ENCODE measurements around the gene HMGN3. TPM values are rescaled to one million over a fixed set of nuclear protein-coding genes. Genes with fewer than 3 reads are reported as not detected.

Gene HMGN3
- total RNA-seq, 1 donor from 2014 or later: 42.5 TPM

- H3K4me1 ChIP-seq: no peaks in the 10 kb centered on the region
- no peaks in the 10 kb centered on the region for H3K27me3 ChIP-seq
- TF ChIP-seq POLR2AphosphoS5 (IDR thresholded peaks at IDR 0.05; ENCODE audit: insufficient read depth in 1 of 2, low read depth in 1 of 2) (no peak), POLR2A (IDR thresholded peaks at IDR 0.05) (no peak), CTCF (IDR thresholded peaks at IDR 0.05) (no peak)
- H3K9me3 ChIP-seq: no peaks in the 10 kb centered on the region
- H3K27ac ChIP-seq: no peak overlapping the region
- intact Hi-C loops (cut with DNase I): no loop called here
- H3K36me3 ChIP-seq: no peaks in the 10 kb centered on the region
- no peak for DNase-seq (ENCODE audit: extremely low spot score in 2 of 2)
- no peak overlapping the region for H3K4me3 ChIP-seq
Observed at GRCh38 chr6:79225717-79226599, 8.5 kb downstream of the HMGN3 start.

- Histone ChIP-seq H3K4me3 (no peak overlapping the region), H3K27me3 (no peaks in the 10 kb centered on the region), H3K9me3 (no peaks in the 10 kb centered on the region), H3K4me1 (no peaks in the 10 kb centered on the region), H3K36me3 (no peaks in the 10 kb centered on the region), H3K27ac (no peak overlapping the region)
- intact Hi-C loops (cut with DNase I): no loop called here
- no peak for DNase-seq (ENCODE audit: extremely low spot score in 2 of 2)
- TF ChIP-seq POLR2A (IDR thresholded peaks at IDR 0.05) (no peak), POLR2AphosphoS5 (IDR thresholded peaks at IDR 0.05; ENCODE audit: insufficient read depth in 1 of 2, low read depth in 1 of 2) (no peak), CTCF (IDR thresholded peaks at IDR 0.05) (no peak)
Observed at GRCh38 chr6:79223611-79224404, 10.7 kb downstream of the HMGN3 start.

GRCh38 chr6:79215213-79215824, 19.2 kb downstream of the HMGN3 start:
- no peaks in the 10 kb centered on the region for H3K9me3 ChIP-seq
- H3K27me3 ChIP-seq: no peaks in the 10 kb centered on the region
- intact Hi-C loops (cut with DNase I): no loop called here
- no peak overlapping the region for H3K27ac ChIP-seq
- H3K36me3 ChIP-seq: peaks cover 0 to under 1% of the 10 kb centered on the region in 2 donors
- TF ChIP-seq POLR2A (IDR thresholded peaks at IDR 0.05) (no peak), POLR2AphosphoS5 (IDR thresholded peaks at IDR 0.05; ENCODE audit: insufficient read depth in 1 of 2, low read depth in 1 of 2) (no peak), CTCF (IDR thresholded peaks at IDR 0.05) (no peak)
- H3K4me1 ChIP-seq: peaks cover 10% of the 10 kb centered on the region
- no peak for DNase-seq (ENCODE audit: extremely low spot score in 2 of 2)
- H3K4me3 ChIP-seq: no peak overlapping the region

- DNase-seq (ENCODE audit: extremely low spot score in 2 of 2): no peak
- intact Hi-C loops (cut with DNase I): no loop called here
Observed at GRCh38 chr6:79212859-79213258, 21.6 kb downstream of the HMGN3 start.

More at GRCh38 chr6:79212859-79213258, 21.6 kb downstream of the HMGN3 start:
- H3K27ac ChIP-seq: no peak overlapping the region
- no peak overlapping the region for H3K4me3 ChIP-seq
- H3K9me3 ChIP-seq: no peaks in the 10 kb centered on the region
- H3K27me3 ChIP-seq: no peaks in the 10 kb centered on the region
- TF ChIP-seq POLR2AphosphoS5 (IDR thresholded peaks at IDR 0.05; ENCODE audit: insufficient read depth in 1 of 2, low read depth in 1 of 2): no peak
- TF ChIP-seq CTCF (IDR thresholded peaks at IDR 0.05): no peak
- no peak for TF ChIP-seq POLR2A (IDR thresholded peaks at IDR 0.05)
- H3K4me1 ChIP-seq: peaks cover 10% of the 10 kb centered on the region
- H3K36me3 ChIP-seq: peaks cover 0 to 3% of the 10 kb centered on the region in 2 donors
